Measurements from ENCODE around the gene KIAA1328.
"Not testable (repeated sequence)": the region's sequence is repeated elsewhere in the genome, so short reads cannot be mapped to it uniquely, and the experiment has no call there.

Gene KIAA1328

DNA sequence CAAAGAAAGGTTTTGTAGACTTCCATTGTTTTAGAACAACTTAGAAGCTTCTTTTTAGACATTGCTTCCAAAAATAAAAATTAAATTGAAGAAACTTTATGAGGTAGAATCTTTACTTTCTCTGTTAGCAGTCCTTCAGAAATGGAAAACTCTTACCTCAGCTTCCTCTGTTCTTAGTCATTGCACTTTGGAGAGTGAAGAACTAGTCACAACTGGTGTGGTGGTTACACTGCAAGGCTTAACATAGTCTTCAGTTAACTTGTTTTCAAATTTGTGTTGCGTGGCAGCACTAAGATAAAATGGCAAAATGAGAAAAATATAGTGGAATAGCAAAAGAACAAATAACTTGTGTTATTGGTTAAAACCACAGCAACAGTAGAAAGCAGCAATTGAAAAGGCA lies 332.6 kb downstream of the KIAA1328 start:
- DNase-seq: no peak

DNA sequence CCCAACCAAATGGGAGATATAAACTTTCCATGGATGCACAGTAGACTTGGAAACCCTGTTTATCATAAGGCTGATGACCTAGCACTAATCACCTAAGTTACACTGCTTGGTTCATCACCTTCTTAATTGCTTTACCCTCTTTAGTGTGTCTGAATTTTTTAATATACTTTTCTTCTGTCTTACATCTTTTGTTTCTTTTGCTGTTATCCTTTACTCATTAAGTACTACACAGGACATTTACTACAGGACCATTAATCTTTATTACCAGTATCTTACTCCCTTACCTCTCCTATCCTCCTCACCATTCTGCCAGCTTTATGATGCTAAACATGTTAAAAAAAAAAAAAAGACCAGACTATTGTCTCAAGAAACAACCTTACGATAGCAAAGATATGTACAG lies 333.6 kb downstream of the KIAA1328 start:
- DNase-seq: no peak

DNA sequence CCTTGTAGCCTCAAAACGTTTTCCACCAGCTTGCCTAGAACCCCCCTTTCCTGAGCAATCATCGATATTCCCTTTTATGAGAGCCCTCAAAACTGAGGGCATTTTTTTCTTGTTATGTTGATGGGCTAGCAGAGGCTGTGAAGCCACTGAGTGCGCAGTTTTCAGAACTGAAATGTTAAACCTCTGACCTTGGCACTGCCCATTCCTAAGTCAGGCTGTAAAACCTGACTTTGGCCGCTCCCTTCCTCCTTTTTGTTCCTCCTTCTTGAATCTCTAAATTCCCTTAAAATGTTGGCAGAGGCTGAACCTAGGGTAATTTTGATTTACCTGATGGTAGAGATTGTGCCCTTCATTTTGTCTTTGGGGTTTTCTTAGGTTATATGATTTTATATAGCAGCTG lies 334.2 kb downstream of the KIAA1328 start:
- no peak for DNase-seq

DNA sequence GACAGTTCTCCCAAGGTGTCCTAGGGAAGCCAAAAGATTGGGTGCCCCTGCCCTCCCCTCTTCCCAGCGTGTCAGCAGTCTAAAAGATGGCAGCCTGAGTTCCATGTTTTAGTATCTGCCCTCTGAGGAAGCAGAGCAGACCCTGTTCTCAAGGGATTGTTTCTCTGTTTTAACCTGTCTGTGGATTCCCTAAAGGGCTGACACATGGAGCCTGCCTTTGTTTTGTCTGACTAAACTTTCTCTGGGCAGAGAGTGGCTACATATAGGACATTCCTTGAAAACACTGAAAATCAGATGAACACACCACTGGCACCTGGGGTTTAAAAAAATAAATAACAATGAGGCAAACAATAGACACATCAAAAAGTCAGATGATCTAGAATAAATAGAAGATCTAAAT lies 337.6 kb downstream of the KIAA1328 start:
- no peak for DNase-seq

DNA sequence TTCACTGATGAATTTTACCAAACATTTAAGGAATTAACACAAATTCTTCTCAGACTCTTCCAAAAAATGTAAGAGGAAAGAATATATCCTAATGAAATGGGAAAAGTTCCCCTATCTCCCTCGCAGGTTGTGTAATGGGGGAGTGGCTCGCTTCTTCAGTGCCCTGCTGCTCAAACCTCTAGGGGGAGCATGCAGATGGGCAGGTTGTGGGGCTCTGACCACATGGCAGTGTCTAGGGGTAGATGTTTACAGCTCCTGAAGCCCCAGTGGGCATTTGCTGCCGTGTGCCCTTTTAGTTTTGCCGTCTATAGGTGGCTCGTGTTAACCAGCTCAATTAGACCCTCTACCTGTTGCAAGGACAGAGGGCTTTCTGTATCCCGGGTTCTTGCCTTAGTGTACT lies 338.0 kb downstream of the KIAA1328 start:
- not testable (repeated sequence) for DNase-seq

DNA sequence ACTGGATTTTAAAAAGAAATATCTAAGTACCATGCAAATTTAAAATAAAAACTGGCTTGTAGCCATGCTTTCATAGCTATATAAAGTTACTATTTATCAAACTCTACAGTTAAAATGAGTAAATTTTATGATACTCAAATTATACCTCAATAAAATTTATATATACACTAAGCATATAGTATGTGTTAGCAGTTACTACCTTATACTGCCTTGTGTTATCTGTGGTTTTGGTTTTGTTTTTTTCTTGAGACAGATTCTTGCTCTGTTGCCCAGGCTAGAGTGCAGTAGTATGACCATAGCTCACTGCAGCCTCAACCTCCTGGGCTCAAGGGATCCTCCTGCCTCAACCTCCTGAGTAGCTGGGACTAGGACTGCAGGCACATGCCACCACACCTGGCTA lies 342.1 kb downstream of the KIAA1328 start:
- DNase-seq: no peak

DNA sequence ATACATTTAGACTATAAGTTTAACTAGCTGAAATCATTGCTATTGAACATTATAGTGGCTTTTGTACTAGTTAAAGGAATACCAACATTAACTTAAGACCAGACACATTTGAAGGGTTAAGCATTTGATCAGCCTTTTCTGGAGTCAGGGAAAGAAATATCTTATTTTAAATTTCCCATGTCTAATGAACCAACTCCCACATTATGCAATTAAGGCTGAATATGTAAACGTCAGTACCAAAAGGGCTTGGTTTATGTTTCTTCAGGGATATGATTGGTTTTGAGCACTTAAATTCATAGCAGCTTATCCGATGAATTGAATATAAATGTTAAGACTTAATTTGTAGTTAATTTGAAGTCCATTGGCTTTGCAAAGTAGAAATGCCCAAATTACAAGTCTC lies 344.5 kb downstream of the KIAA1328 start:
- no peak for DNase-seq

DNA sequence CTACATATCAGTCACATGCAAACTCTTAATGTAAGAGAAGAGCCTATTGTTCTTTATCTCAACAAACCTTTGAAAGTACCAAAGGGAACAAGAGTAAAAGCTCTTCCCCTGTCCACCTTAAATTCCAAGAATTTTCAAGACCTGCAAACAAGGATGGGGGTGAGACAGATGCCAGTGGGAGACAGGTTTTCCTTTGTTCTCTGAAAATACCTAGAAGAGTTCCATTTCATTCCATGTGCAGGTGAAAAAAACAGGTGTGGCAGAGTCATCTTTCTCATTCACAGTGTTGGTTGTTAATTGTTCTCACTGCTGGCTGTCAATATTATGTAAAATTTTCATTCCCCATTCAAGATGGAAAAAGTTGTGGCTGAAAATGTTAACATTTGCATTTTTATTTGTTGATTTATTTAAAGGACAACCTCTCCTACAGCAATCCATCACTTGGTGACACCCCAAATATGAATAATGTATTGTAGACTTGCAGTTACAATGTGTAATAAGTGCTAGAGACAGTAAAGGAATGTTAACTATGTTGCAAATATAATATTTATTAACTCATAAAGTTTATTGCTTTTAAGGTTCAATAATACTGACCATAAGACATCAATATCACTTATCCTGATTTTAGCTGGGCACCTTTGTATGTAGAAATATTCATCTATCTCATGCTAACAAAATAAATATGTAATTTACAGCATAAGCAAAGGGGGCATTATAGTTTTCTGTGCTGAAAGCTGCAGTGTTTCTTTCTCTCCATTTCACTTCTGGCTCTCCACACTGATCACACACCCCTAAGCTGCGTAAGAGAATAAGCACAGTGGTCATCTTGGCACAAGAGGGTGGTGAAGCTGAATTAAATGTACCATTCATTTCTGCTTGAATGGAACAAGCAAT lies 347.0 kb downstream of the KIAA1328 start:
- no peak for DNase-seq

DNA sequence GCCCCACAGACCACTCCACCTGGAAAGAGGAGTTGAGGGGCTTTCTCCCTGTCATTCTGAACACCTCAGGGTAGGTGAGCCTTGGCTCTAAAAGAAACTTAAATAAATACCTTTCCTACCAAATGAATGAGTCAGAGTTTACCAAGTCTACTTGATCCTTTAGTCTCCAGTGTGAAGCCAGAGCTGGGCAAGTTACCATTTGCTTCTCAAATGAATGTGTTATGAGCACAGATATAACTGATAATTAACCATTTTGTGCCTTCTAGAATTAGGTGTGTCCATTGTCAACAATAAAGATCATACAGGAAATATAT lies 347.7 kb downstream of the KIAA1328 start:
- DNase-seq: no peak

DNA sequence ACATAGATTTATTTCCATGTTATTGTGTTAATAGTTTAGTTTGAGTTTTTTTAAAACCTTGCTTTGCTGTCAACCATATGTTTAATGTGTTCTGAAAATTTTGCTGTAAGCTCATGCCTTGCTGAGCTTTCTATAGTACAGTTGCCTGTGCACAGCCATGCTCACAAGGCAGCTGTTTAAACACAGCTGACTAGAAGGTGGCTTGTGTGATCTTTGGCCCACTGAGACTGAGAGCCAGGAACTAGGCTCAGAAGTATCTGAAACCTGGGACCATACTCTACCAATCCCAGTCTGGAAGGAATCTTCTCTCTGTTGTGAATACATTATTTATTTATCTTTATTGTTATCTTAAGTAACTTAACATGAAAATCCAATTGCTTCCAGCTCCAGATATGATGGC lies 350.5 kb downstream of the KIAA1328 start:
- DNase-seq: no peak

DNA sequence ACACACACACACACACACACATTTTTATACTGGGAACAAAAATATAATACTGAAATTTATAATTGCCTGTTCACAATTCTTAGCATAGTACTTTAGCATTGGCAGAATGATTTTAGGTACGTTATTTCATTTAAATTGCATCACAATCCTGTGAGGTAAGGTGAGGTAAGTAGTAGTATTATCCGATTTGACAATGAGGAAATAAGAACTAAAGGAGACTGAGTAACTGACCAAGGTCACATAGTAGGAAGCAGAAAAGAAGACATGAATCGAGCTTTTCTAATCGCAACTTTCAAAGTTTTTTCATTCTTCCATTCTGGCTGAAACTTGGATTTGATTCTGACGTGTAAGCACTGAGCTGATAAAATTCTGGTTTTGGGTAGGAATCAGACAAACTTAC lies 351.2 kb downstream of the KIAA1328 start:
- DNase-seq: no peak

DNA sequence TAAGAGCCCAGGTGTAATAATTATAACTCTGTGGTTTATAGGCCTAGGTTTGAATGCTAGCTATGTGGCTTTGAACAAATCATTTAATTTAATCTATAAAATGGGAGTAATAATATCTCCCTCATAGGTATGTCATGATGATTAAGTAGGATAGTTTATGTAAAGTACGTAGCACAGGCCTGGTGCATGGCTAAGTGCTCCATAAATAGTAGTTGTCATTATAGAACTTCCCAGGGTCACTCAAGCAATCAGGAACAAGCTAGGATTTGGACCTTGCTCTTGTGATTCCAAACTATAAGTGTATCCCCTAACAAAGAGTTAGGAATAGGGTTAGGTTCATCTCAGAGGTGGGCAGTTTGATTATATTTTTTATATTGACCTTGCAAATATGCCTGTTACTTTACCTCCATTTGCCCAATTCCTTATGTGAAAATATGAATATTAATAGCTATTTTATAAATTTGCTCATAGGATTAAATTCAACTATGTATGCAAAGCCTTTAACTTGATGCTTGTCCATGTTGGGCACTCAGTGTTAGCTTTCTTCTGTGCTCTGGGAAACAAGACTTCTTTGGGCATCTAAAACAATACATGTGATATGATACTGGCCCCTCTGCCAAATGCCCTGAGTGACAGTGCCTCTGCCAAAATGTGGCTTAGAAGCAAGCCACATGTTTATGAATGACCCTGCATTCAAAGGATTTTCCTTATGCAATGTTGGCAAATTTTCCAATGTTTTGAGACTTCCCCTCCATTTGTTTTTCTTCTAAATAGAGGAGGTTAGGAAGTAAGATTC lies 353.6 kb downstream of the KIAA1328 start:
- no peak for DNase-seq

DNA sequence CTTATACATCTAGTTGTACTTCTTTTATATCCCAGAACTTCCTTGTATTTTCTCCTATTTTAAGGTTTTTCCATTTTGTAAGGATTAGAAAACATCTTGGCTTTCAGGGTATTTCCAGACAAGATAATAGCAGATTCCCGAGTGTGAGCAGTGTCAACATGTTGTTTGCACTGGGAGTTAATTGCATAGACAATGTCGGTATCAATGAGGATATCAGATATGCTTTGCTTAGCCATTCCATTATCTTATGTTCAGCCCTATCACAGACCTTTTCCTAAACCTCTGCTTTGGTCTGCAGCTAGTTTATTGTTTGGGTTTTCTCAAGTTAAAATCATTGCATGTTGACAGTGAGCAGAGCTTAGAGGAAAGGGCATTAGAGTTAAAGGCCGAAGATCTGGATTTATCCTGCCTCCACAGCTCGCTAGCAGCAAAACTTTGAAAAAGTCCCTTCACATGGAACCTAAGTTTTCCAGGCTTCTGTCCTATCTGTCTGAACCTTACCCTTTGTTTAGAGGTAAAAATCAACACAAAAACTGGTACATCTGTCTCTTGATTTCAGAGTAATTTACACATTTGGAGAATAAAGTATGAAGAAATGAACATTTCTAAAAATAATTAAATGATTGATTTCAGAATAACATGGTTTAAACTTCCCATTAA lies 355.4 kb downstream of the KIAA1328 start:
- no peak for DNase-seq

DNA sequence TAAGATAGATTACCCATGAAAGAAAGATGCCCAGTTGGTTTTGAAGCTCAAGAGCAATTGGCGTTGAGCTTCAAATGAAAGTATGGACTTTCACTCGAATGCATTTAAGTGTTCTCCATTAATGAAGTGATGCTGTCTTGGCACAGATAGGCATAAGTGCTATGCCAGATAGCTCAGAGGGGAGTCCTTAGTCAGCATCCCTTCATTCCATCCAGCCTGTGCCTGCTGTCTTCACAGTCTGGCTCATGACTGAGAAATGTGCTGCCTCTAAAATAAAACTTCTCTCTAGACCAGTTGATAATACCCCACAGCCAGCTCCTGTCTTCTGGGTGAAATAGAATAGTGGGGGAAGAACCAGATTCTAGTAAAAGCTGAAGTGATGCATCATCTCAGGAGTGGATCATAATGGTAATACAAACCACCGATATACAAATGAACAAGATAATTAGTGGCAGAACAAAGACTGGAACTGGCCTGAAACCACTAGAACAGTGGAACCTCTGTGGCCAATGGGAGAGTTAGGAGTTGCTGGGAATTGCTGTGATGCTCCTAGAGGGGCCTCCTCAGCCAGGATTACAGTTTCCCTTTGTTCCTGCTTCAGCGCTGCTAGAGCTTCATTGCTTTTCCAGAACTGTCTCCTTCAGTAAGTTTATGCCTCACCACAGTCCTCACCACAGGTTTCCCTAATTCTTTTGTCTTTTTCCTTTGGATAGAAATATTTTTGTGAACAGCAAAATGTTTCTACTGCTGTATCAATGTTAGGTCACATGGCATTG lies 359.3 kb downstream of the KIAA1328 start:
- DNase-seq: no peak

DNA sequence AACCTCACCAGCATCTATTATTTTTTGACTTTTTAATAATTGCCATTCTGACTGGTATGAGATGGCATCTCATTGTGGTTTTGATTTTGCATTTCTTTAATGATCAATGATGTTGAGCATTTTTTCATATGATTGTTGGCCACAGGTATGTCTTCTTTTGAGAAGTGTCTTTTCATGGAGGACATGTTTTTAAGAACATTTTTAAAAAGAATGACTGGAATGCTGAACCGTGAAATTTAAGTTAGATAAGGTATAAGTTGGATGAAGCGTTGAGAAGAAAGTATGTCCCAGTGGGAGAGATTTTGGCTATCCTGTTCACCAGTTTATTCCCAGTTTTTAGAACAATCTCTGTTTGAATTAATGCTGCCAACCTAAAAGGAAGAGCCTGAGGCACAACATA lies 370.8 kb downstream of the KIAA1328 start:
- DNase-seq: no peak

DNA sequence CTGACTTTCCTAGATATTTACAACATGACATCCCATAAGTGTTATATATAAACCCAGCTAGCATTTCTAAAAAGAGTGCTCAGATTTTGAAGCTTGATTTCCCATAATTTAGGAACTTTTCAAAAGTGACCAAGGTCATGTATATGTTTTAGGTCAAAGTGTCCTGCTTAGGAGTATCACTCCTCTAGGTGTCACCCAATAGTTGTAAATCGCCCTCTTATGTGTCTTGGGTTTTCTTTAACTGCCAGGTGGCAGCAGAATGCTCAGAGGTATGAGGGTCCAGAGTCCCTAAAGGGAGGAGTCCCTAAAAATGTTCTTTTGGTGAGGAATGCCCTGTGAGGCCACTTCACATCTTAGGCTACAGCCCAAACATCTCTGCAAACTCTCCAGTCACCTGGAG lies 378.4 kb downstream of the KIAA1328 start:
- DNase-seq: no peak

DNA sequence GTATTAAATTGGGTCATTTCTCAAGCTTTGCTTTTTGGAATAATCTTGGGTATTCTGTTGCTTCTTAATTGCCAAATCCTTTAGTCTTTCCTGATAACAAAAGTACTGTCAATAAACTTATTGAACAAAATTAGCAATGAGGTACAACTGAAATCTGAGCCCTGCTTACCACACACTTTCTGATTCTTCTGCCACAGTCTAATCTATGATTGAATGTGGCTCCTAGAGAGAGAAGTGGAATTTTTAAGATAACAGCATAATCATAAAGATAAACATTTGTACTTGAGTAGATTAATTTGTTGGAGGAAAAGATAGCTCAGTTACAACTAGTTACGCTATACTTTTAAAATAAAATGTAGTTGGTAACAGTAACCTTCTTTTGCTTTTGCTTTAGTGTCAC lies 381.9 kb downstream of the KIAA1328 start:
- no peak for DNase-seq

DNA sequence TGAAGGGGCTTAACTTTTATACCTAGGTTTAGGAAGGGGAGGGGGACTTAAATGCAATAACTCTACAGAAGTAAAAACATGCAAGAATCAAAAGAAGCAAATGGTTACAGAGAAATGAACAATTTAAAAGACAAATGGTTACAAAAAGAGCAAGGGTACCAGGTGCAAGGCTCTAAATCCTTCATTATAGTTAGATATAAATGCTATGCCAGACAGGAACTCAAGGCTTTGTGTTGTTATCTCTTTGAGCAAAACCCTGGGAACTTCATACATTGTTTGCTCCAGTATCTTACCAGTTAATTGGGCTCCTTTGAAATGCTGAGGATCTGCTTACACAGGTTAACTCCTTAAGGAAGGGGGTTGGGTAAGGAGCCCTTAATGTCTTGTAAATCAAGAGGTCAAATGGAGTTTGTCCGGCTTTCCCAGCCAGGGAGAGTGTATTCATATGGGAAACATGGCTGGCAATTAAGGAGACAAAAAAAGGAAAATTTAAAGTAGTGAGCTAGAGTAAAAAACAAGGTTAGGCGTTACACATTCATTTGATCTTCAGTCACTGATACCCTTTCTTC lies 389.2 kb downstream of the KIAA1328 start:
- no peak for DNase-seq

DNA sequence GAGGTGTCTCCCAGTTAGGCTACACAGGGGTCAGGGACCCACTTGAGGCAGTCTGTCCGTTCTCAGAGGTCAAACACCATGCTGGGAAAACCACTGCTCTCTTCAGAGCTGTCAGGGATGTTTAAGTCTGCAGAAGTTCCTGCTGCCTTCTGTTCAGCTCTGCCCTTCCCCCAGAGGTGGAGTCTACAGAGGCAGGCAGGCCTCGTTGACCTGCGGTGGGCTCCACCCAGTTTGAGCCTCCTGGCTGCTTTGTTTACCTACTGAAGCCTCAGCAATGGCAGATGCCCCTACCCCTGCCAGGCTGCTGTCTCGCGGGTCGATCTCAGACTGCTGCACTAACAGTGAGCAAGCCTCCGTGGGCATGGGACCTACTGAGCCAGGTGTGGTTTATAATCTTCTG lies 390.3 kb downstream of the KIAA1328 start:
- no peak for DNase-seq

DNA sequence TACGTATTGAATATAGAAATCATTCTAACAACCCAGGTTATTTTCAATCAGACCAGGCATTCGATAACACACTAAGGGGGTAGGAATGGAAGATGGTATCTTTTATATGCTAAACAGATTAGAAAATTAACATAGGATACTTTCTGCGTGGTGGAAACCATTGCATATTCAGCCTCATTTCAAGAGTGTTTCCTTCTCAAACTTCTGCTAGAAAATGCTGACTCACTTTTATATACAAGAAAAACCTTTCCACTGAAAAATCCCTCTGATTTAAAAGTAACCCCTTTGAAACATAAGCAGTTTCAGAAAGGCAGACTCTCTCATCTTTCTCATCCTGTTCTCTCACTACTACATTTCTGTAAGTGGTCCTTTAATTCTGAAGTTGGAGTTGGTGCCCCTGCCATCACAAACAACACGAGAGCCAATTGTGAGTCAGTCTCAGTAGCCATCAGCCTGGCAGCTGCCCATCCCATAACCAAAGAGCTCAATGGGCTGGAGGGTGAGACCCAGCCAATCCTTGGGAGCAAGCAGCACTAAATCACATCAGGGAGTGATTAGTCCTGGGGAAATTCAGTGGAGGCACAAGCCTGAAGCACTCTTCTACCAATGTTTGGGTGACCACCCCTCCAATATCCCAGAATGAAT lies 393.5 kb downstream of the KIAA1328 start:
- no peak for DNase-seq

DNA sequence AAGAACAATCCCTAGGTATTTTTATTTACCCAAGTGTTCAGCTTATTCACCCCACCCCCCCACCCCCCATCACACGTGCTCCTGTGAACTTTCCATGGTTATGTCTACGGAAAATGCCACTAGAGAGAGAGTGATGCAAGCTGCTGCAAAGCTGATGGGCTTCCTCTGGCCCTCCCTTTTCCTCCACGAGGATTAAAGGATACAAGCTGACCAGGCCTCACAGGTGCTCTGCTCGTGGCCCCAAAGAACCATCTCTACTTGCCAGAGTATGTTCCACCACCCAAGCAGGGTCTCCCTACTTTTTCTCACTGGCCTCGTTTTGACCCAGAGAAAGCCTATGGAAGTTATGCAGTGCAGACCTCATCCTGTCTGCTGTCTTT lies 394.1 kb downstream of the KIAA1328 start:
- DNase-seq: no peak

DNA sequence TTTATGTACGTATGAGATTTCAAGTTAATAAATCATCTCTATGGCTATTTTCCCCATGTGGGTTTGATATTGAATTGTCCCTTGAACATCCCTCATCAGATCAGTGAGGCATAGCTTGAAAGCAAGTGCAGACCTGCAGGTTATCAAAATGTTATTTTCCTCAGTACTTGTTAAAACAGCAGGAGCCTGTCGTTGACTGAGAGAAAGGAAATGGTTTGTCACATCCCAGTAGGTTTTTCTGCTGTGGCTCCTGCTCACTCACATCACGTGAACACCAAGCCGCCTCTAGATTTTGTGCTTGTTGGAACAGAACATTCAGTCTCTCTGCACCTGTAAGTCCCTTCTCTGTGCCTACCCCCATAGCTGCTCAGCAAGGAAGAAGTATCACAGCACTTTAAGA lies 396.4 kb downstream of the KIAA1328 start:
- DNase-seq: no peak
